GM18870 (cell line): Measurements from ENCODE around the gene FAM237A.

Experiments used
- ATAC-seq: cut with Tn5 transposase; IDR thresholded peaks from one replicate; pipeline ENCODE4 v1.9.1; 2021; ENCODE audit warnings: moderate library complexity; ENCODE audit not compliant: unreplicated experiment

The FAM237A gene

DNA sequence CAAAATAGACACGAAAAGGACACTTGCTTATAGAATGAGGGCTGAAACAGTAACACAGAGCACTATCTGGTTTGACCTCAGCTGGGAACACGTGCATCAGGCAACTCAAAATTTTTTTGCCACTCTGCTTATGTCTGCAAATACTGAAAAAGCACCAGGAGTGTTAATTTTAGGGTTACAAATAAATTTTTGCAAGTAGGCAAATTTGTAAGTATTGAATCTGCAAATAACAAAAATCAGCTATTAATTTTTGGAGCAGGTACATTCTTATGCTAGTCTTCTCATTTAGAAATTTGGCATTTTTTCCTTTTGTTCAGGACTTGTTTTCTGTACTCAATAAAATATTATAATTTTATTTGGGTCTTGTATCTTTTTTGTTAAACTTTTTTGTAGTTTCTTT lies 46.2 kb downstream of the FAM237A start:
- no peak for ATAC-seq

DNA sequence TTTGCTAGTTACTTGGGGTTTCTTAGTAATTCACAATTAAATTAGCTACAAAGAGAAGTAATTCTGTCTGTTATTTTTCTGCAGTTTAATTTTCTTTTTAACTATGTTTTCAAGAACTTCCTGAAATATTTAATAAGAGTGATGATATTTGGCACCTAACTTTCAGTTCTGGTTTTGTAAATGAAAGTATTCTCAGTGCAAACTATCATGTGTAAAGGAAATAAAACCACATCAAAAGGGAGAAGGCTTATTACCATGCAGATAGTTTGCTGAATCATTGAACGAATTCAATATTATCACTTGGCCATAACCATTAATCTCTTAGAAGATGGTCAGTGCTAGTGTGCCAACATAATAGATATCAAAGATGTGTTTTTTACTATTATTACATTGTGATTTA lies 46.7 kb downstream of the FAM237A start:
- ATAC-seq = no peak

DNA sequence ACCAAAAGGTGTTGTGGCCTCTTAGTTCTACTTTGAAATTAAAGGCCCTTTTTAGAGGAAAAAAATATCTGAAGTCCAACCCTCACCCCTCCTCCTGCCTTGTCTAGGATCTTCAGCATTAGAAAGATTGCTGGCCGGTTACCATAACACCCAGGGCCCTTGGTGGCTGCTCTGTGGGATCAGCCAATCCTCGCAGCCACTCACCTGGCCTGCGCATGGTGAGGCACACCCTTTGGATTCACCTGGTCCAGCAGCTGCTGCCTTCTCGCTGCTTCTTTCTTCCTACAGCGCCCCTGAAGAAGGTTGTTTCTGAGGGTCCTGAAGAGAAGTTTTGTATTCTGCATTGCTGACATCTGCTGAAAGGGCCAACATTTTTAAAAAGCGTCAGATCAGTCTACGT lies 50.7 kb downstream of the FAM237A start:
- ATAC-seq = no peak

DNA sequence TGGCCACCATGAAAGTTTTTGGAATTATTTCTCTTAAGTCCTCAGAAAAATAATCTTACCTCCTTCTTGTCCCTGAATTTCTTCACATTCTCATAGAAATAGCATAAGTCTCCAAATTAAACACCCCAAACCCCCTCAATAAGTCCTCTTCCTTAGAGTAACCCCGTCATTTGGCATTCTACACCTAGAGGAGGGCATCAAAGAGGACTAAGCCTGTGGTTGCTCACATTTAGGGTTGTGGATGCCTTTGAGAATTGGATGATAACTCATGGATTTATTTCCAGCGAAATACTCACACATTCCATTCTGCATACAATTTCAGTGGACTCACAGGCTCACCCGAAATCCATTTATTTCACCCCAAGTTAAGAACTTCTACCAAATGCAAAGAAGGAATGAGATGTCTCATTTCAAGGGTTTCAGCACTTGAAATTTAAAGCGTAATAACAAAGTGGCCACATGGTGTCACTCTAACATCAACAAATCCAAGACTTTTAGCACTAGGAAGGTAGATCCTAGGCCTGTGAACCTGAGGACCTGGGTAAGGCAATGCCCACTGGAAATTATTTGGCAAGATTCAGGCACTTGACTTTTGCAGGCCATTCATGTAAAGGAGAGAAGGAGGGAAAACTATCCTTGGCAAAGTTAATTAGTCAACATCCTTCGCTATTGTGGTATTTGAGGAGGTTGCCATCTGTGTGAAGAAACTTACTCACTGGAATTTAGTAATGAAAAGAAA lies 51.3 kb downstream of the FAM237A start:
- ATAC-seq = peak; percentile 45

DNA sequence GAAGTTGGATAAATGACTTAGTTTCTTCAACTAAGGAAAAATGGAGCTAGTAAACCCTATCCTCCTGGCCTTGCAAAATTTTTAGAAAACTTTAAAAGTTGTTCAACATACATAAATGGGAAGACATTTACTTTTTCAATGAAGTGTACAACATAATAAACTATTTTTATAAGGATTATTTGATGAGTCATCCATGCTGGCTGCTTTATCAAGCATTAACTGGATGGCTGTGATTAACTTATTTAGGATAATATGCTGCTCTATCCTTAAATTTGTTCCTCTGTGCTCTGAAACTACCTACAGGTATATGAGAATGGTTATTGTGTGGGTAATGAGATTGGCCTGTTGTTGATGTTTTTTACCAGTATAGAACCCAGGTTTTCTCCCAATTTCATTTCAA lies 54.6 kb downstream of the FAM237A start:
- no peak for ATAC-seq

DNA sequence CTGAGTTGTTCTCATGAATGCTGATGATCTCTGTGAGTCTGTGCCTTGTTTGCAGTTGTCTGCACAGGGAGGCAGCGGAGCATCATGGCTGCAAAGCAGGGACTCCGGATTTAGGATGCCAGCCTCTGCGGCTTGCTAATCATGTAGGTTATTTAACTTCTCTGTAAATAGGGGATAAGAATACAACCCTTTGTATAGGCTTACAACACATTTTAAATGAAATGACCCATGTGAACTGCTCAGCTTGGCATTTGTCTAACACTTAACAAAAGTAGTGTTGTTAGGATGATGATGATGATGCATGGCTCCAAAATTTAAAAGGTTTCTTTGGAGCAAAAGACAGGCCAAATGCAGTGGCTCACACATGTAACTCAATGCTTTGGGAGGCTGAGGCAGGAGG lies 56.5 kb downstream of the FAM237A start:
- no peak for ATAC-seq
